Gastroesophageal sphincter (tissue), 3 donors: ENCODE data around the gene PTPRN2.

Experiments
- POLR2AphosphoS5 ChIP-seq: sonication (generic); formaldehyde crosslinking; IDR thresholded peaks from one replicate; pipeline ENCODE4 v1.6.1; 2017; ENCODE audit warnings: antibody characterized with exemption
- TF ChIP-seq, protein P1 (sequence below), 4 experiments: fragments of 200-600 bp in 2 of 4; fragments of 450-650 bp in 2 of 4; sonication (generic) in 1 of 4; IDR thresholded peaks; one replicate each; pipeline ENCODE4 v1.5.1; 2017 to 2019; ENCODE audit warnings: antibody characterized with exemption in 4 of 4, mild to moderate bottlenecking in 2 of 4, moderate library complexity in 2 of 4

DNA sequence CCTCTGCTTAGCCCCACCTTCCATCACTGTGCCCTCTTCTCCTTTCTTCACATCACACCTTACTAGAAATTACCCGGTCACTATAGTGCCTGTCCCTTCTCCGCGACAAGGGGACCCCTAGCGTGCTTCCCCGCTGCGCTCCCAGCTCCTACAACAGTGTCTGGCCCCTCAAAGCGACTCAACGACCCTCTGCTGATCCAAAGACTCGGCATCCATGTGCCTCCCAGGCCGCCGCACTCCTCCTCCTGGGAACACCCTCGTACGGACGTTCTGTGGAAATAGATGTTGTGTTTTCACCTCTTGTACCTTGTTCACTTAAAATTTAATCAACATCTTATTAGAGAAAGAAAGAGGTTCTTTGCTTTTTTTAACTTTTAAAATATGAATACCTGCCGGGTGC is 787.3 kb downstream of the PTPRN2 start:
- TF ChIP-seq, protein P1, sequence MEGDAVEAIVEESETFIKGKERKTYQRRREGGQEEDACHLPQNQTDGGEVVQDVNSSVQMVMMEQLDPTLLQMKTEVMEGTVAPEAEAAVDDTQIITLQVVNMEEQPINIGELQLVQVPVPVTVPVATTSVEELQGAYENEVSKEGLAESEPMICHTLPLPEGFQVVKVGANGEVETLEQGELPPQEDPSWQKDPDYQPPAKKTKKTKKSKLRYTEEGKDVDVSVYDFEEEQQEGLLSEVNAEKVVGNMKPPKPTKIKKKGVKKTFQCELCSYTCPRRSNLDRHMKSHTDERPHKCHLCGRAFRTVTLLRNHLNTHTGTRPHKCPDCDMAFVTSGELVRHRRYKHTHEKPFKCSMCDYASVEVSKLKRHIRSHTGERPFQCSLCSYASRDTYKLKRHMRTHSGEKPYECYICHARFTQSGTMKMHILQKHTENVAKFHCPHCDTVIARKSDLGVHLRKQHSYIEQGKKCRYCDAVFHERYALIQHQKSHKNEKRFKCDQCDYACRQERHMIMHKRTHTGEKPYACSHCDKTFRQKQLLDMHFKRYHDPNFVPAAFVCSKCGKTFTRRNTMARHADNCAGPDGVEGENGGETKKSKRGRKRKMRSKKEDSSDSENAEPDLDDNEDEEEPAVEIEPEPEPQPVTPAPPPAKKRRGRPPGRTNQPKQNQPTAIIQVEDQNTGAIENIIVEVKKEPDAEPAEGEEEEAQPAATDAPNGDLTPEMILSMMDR (IDR thresholded peaks at IDR 0.05), result no peak
- no peak for TF ChIP-seq POLR2AphosphoS5
